HepG2 (cell line): ENCODE results near the gene SESN2. TPM values are rescaled to one million over a fixed set of nuclear protein-coding genes. Genes with fewer than 3 reads are reported as not detected.
A peak's percentile ranks its signal among the peaks of the same experiment; 100 is the strongest.

ENCODE experiments used
- ETV6 ChIP-seq: sonication (generic); formaldehyde crosslinking; conservative IDR thresholded peaks from 2 replicates; pipeline ENCODE4 v1.4.0; 2020; ENCODE audit warnings: missing genetic modification reagents
- GATA4 ChIP-seq: sonication (generic); IDR thresholded peaks from 2 replicates; pipeline ENCODE4 v1.6.1; 2016; ENCODE audit warnings: antibody characterized with exemption, low read depth, borderline replicate concordance
- GATAD1 ChIP-seq: IDR thresholded peaks from 2 replicates; pipeline ENCODE4 v1.6.1; 2016; ENCODE audit warnings: missing genetic modification reagents, missing compliant biosample characterization
- GZF1 ChIP-seq: sonication (generic); formaldehyde crosslinking; IDR thresholded peaks from 2 replicates; pipeline ENCODE4 v1.5.1; 2020; ENCODE audit warnings: mild to moderate bottlenecking, missing genetic modification reagents
- HDAC6 ChIP-seq: fragments of 200-600 bp; sonication (generic); IDR thresholded peaks from 2 replicates; pipeline ENCODE4 v1.7.0; 2017; ENCODE audit warnings: mild to moderate bottlenecking, antibody characterized with exemption, low read length, low read depth
- HIVEP1 ChIP-seq: sonication (generic); formaldehyde crosslinking; IDR thresholded peaks from 2 replicates; pipeline ENCODE4 v1.4.0; 2020; ENCODE audit warnings: mild to moderate bottlenecking, missing genetic modification reagents
- JUND ChIP-seq: sonication (generic); formaldehyde crosslinking; IDR thresholded peaks from 2 replicates; pipeline ENCODE4 v1.8.0; 2022; ENCODE audit warnings: mild to moderate bottlenecking, missing genetic modification reagents
- MIER2 ChIP-seq: IDR thresholded peaks from 2 replicates; pipeline ENCODE4 v1.6.1; 2016; ENCODE audit warnings: missing biosample characterization, missing genetic modification reagents
- NONO ChIP-seq, 2 experiments: fragments of 450-650 bp in 1 of 2; sonication (generic) in 1 of 2; formaldehyde crosslinking in 1 of 2; IDR thresholded peaks in 1 of 2; conservative IDR thresholded peaks in 1 of 2; 2 replicates each; pipeline versions ENCODE4 v1.6.1 to v1.8.0; 2017 to 2022; ENCODE audit warnings: mild to moderate bottlenecking in 1 of 2, missing genetic modification reagents in 1 of 2, moderate library complexity in 1 of 2
- PHF20 ChIP-seq: sonication (generic); formaldehyde crosslinking; IDR thresholded peaks from 2 replicates; pipeline ENCODE4 v1.5.0; 2020; ENCODE audit warnings: mild to moderate bottlenecking, missing genetic modification reagents
- SCMH1 ChIP-seq: sonication (generic); formaldehyde crosslinking; IDR thresholded peaks from 2 replicates; pipeline ENCODE4 v1.9.0; 2021; ENCODE audit warnings: missing genetic modification reagents, mild to moderate bottlenecking, borderline replicate concordance
- SIN3A ChIP-seq: IDR thresholded peaks from 2 replicates; pipeline ENCODE4 v1.6.1; 2011; ENCODE audit warnings: low read depth, mild to moderate bottlenecking, control low read depth, low read length, borderline replicate concordance
- SRSF1 ChIP-seq: fragments of 200-400 bp; formaldehyde crosslinking; optimal IDR thresholded peaks from 2 replicates; pipeline ENCODE3; 2017; ENCODE audit warnings: mild to moderate bottlenecking, low read depth, low read length, moderate library complexity
- TBX2 ChIP-seq: sonication (generic); formaldehyde crosslinking; IDR thresholded peaks from 2 replicates; pipeline ENCODE4 v1.5.0; 2020; ENCODE audit warnings: missing genetic modification reagents, mild to moderate bottlenecking, borderline replicate concordance
- ZNF10 ChIP-seq: sonication (generic); formaldehyde crosslinking; IDR thresholded peaks from 2 replicates; pipeline ENCODE4 v1.4.0; 2020; ENCODE audit warnings: mild to moderate bottlenecking, low read depth, missing genetic modification reagents, borderline replicate concordance
- ZNF329 ChIP-seq: sonication (generic); formaldehyde crosslinking; IDR thresholded peaks from 2 replicates; pipeline ENCODE4 v1.9.0; 2021; ENCODE audit warnings: low read depth, mild to moderate bottlenecking, missing genetic modification reagents
- ZNF337 ChIP-seq: sonication (generic); formaldehyde crosslinking; IDR thresholded peaks from 2 replicates; pipeline ENCODE4 v1.5.1; 2020; ENCODE audit warnings: missing genetic modification reagents, low read depth, mild to moderate bottlenecking, borderline replicate concordance
- ZNF746 ChIP-seq: sonication (generic); formaldehyde crosslinking; IDR thresholded peaks from 2 replicates; pipeline ENCODE4 v1.8.0; 2022; ENCODE audit warnings: mild to moderate bottlenecking, missing genetic modification reagents
- ZNF777 ChIP-seq: sonication (generic); formaldehyde crosslinking; IDR thresholded peaks from 2 replicates; pipeline ENCODE4 v1.4.0; 2020; ENCODE audit warnings: missing genetic modification reagents
- ZNF780A ChIP-seq: sonication (generic); formaldehyde crosslinking; IDR thresholded peaks from 2 replicates; pipeline ENCODE4 v1.8.0; 2022; ENCODE audit warnings: mild to moderate bottlenecking, missing genetic modification reagents, moderate library complexity
- polyA plus RNA-seq, 8 experiments: library from polyadenylated mRNA; depleted of rRNA in 3 of 8; stranded (reverse) in 7 of 8; unstranded in 1 of 8; fragments of >200 nt; fragmentation: Illumina TruSeq in 4 of 8; extraction: Trizol in 4 of 8; gene quantifications; 2 replicates each; pipeline versions ENCODE4 v1.2.1 to v1.2.3, GENCODE V29; 2011 to 2016; ENCODE audit warnings: low read depth in 4 of 8, missing spikeins in 1 of 8, mixed read lengths in 1 of 8; ENCODE audit not compliant: insufficient read depth in 1 of 8
- total RNA-seq, 5 experiments: library from RNA; depleted of rRNA; stranded (reverse); fragments of >200 nt; fragmentation: Illumina TruSeq; extraction: Trizol; gene quantifications; 2 replicates each; pipeline ENCODE4 v1.2.3, GENCODE V29; 2016; ENCODE audit warnings: low read depth in 1 of 5
- TF ChIP-seq, protein P1 (sequence below): sonication (generic); formaldehyde crosslinking; IDR thresholded peaks from 2 replicates; pipeline ENCODE4 v1.4.0; 2020; ENCODE audit warnings: mild to moderate bottlenecking, missing genetic modification reagents
- TF ChIP-seq, protein P2 (sequence below): sonication (generic); formaldehyde crosslinking; IDR thresholded peaks from 2 replicates; pipeline ENCODE4 v1.4.0; 2020; ENCODE audit warnings: missing genetic modification reagents
- TF ChIP-seq, protein P3 (sequence below): sonication (generic); formaldehyde crosslinking; IDR thresholded peaks from 2 replicates; pipeline ENCODE4 v1.4.0; 2020; ENCODE audit warnings: missing genetic modification reagents

The SESN2 gene
- total and polyA plus RNA-seq, 2 of the 13 experiments (the other 11 are each of a cell fraction or from before 2014, with no cell fraction given): 13.2 to 19.1 TPM

DNA sequence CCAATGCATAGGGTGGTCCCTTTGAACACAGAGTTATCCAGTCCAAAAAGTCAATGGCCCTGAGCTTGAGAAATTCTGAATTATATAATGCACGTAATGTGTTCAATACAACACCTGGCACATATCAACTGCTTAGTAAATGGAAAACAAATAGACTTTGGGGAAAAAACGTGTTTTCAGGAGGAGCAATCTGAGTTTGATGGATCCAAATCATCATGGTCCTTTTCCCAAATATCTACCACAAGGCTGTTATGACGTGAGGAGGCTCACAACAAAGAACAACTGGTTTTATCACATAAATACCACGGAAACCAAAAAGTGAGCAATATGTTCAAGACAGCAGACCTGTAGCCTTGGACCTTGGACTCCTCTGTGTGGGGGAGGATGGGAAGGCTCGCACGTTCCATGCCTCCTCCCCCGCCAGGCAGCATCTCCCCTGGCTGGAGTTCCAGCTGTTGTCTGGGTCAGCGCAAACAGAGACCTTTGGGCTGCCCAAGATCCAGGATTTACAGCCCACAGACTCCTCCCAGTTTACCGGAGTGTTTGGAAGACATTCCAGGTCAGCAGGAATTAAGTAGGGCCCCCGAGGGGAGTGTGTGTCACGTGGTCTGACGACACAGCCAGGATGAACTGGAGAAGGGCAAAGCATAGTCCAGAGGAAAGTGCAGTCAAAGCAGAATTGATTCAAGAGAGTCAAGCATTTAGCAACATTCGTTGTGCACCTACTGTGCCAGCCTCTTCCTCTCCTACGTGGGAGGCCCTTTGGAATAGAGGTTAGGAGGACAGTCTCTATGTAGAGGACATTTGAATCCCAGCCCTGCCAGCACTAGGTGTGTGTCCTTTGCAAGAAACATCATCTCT lies 37.3 kb downstream of the SESN2 start (continued):
- TF ChIP-seq TBX2 (CRISPR knock-in tag): peak; percentile 83
- peak; percentile 76; the same call in 1 of the 2 replicates for TF ChIP-seq MIER2 (CRISPR knock-in tag)
- no peak for TF ChIP-seq SIN3A
- TF ChIP-seq, protein P1, sequence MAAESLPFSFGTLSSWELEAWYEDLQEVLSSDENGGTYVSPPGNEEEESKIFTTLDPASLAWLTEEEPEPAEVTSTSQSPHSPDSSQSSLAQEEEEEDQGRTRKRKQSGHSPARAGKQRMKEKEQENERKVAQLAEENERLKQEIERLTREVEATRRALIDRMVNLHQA (CRISPR knock-in tag): no peak
- TF ChIP-seq ZNF10 (CRISPR knock-in tag): no peak
- TF ChIP-seq PHF20 (CRISPR knock-in tag): no peak
- TF ChIP-seq ZNF337 (CRISPR knock-in tag): no peak
- TF ChIP-seq HIVEP1 (CRISPR knock-in tag): 0 out of 2 replicates have a peak, but pooled peaks have one; percentile 52
- TF ChIP-seq NONO (IDR thresholded peaks at IDR 0.05): no peak
- TF ChIP-seq NONO (CRISPR knock-in tag; conservative IDR thresholded peaks at IDR 0.05): no peak; the same call in none of the 2 replicates
- TF ChIP-seq SCMH1 (CRISPR knock-in tag): no peak
- TF ChIP-seq, protein P2, sequence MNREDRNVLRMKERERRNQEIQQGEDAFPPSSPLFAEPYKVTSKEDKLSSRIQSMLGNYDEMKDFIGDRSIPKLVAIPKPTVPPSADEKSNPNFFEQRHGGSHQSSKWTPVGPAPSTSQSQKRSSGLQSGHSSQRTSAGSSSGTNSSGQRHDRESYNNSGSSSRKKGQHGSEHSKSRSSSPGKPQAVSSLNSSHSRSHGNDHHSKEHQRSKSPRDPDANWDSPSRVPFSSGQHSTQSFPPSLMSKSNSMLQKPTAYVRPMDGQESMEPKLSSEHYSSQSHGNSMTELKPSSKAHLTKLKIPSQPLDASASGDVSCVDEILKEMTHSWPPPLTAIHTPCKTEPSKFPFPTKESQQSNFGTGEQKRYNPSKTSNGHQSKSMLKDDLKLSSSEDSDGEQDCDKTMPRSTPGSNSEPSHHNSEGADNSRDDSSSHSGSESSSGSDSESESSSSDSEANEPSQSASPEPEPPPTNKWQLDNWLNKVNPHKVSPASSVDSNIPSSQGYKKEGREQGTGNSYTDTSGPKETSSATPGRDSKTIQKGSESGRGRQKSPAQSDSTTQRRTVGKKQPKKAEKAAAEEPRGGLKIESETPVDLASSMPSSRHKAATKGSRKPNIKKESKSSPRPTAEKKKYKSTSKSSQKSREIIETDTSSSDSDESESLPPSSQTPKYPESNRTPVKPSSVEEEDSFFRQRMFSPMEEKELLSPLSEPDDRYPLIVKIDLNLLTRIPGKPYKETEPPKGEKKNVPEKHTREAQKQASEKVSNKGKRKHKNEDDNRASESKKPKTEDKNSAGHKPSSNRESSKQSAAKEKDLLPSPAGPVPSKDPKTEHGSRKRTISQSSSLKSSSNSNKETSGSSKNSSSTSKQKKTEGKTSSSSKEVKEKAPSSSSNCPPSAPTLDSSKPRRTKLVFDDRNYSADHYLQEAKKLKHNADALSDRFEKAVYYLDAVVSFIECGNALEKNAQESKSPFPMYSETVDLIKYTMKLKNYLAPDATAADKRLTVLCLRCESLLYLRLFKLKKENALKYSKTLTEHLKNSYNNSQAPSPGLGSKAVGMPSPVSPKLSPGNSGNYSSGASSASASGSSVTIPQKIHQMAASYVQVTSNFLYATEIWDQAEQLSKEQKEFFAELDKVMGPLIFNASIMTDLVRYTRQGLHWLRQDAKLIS: no peak
- no peak for TF ChIP-seq ZNF777 (CRISPR knock-in tag)
- TF ChIP-seq SRSF1: no peak
- TF ChIP-seq JUND: no peak; the same call in 1 of the 2 replicates
- peak; percentile 56; the same call in 1 of the 2 replicates for TF ChIP-seq GATAD1 (CRISPR knock-in tag)
- peak; percentile 91; the same call in 1 of the 2 replicates for TF ChIP-seq GZF1 (CRISPR knock-in tag)
- no peak for TF ChIP-seq ZNF329 (CRISPR knock-in tag)
- no peak for TF ChIP-seq ETV6 (CRISPR knock-in tag)
- no peak for TF ChIP-seq ZNF746 (CRISPR knock-in tag)
- TF ChIP-seq, protein P3, sequence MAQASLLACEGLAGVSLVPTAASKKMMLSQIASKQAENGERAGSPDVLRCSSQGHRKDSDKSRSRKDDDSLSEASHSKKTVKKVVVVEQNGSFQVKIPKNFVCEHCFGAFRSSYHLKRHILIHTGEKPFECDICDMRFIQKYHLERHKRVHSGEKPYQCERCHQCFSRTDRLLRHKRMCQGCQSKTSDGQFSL: no peak
- no peak for TF ChIP-seq ZNF780A (CRISPR knock-in tag)
- TF ChIP-seq HDAC6: no peak
- TF ChIP-seq GATA4: no peak
